Measurements from ENCODE around the gene MPST.

DNA sequence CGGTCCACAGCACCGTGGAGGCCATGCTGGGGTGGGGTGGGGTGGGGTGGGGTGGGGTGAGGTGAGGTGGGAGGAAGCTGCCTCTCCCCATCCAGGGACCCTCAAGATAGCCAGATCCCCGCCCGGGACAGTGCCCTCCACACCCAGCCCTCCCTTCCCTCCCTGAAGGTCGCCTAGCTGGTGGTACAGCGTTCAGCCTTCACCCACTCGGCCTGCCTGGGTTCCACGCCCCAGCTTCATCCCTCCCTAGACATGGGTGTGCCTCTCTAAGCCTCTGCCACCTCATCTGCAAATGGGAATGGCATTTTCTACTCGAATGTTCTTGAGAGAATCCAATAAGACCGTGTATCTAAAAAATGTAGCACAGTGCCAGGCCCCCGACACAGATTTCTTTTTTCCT lies 49.8 kb downstream of the MPST start:
- no peak for TF ChIP-seq POLR2A (IDR thresholded peaks at IDR 0.05; ENCODE audit: low read depth, low read length)
- TF ChIP-seq POLR2AphosphoS5 (IDR thresholded peaks at IDR 0.05; ENCODE audit: low read depth, low read length): no peak

All from GM12891 (cell line).